PC-9 (cell line): ENCODE data around the gene EDC3.

Experiments
- CTCF ChIP-seq: fragments of 200-600 bp; sonication (generic); conservative IDR thresholded peaks from 2 replicates; pipeline ENCODE4 v1.6.1; 2017; ENCODE audit warnings: mixed run types, antibody characterized with exemption, mild to moderate bottlenecking, moderate library complexity
- EZH2 ChIP-seq: fragments of 200-600 bp; sonication (generic); IDR thresholded peaks from 2 replicates; pipeline ENCODE4 v1.8.0; 2017; ENCODE audit warnings: antibody characterized with exemption, low read depth

GRCh38 chr15:74605795-74606150, 90.1 kb downstream of the EDC3 start:
- TF ChIP-seq CTCF (no peak), EZH2 (no peak)
